ENCODE results near the gene PSMB11.

Gene PSMB11

DNA sequence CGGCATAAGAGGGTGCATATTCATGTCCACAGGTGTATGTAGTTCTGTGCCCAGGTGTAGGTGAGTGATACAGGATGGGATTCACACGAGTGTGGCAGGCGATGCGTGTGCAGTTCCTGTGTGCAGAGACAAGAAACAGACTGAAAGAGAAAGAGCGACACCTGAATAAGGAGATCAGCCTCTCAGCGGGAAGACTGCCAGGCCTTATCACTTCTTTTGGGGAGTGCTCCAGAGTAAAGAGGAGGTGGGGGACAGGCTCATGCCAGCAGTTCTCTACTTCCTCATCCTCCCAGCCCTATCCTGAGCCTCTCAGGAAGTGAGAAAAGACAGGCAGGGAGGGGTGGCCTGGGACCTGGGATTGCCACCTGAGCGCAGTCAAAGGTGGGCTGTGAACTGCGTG is 2.8 kb downstream of the PSMB11 start:
- no peak for DNase-seq (ENCODE audit: low read depth)

DNA sequence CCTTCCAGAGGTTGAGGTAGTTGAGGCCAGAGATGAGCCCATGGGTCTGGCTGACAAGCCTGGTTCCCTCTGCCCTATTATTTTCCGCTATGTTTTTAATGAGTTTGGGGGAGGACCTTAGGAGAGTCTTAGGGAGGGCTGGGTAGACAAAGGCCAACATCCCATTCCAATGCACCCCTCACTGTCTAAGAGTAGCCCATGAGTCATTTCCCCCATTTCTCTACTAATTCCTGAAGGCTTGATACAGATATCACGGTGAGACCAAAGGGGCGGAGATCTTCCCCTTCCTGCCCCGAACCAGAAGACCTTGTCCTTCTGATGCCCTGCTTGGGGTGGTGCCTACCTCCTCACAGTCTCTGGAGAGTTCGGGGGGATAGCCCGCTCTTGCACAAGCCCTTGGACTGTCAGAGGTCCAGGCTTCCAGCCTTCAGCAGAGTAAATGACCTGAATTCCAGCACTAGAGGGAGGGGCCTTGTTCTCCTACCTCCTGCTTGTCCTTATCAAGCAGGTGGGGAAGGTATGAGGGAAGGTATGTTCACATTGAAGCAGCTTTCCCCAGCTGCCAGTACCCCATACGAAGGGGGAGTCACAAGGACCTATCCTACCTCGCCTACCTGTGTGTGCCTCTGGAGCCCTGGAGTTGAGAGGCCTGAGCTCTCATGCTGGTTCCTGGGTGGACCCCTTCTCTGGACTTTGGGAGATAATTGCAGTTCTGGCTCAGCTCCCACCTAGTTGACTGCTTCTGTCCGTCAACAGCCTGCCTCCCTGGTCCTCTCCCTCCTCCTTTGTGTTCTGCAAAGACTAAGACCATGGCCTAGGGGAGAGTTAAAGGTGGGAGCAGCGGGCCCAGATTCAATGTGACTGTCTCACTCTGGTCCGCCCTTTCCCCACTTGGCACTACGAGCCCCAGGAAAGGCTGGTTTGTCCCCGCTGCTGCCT is 3.7 kb downstream of the PSMB11 start:
- no peak for DNase-seq (ENCODE audit: low read depth)

DNA sequence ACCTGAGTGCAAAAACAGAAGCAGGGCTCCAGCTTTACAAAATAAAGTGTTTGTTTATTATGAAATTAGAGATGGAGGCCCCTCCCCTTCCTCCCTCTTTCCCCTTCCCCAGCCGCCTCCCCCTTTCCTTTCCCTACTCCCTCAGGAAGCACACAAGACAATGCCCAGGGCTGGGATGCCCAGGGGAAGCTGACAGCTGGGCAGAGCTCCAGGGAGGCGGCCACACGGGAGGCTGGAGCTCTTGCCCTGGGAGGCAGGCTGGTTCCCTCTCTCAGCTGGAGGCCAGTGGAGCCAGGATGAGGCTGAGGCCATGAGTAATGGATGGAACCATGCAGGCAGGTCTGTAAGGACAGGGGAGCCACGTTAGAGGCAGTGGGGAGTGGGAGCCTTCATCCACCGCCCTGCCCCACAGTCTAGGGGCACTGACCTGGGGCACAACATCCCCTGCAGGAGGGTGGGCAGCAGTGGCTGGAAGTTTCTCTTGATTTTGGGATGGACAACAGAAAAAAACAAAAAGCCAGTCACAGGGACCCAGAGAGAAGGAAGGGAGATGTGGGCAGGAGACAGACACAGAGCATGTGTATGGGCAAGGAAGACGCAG is 5.1 kb downstream of the PSMB11 start:
- DNase-seq (ENCODE audit: low read depth), result no peak

DNA sequence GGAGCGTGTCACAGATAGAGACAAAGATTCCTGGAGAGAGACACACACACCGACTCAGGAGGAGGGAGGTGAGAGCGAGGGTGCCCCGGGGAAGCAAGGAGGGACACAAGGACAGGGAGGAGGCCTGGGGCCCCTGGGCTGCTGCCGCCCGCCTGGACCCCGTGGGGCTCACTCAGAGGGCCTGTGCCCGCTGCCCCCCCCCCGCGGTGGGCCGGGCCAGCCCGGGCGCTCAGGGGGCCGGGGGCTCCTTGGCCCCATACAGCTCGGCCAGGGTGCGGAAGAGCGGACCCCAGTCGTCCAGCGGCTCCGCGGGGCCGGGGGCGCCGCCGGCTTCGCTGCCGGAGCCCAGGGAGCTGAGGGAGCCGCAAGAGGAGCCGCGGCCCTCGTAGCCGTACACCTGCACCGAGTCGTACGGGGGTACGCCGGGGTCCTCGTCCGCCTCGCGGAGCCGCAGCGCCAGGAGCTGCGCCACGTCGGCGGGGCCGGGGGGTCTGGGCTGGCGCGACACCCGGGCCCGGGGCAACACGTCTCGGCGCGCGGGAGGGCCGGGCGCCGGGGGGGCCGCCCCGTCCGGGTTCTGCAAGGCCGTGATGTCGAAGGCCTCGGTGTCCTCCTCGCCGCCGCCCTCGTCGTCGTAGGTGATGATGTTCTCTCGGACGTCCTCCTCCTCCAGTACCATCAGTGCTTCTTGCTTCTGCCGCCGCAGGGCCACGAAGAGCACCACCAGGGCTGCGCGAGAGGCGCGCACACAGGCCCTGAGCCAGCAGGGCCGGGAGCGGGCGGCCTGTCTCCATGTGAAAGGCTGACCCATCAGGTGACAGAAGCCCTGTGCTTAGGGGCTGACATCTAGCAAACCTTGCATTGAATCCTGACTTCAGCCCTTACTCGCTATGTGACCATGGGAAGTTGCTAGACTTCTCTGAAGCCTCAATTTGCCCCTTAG is 6.0 kb downstream of the PSMB11 start:
- DNase-seq (ENCODE audit: low read depth), result no peak

DNA sequence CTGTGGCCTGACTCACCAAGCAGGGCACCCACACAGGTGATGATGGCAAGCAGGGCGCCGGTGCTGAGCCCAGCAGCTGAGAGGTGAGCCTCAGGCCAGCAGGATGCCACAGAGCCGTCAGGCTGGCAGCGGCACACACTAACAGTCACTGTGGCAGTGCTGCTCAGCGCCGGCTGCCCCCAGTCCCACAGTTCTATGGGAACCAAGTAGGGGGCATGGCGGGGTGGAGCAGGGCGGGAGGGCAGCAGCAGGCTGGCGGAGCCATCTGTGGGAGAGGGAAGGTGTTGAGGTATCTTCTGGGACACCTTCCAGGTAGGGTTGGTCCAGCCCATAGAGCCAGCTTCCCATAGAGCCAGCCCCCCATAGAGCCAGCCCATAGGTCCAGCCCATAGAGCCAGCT is 7.0 kb downstream of the PSMB11 start:
- DNase-seq (ENCODE audit: low read depth), result no peak

DNA sequence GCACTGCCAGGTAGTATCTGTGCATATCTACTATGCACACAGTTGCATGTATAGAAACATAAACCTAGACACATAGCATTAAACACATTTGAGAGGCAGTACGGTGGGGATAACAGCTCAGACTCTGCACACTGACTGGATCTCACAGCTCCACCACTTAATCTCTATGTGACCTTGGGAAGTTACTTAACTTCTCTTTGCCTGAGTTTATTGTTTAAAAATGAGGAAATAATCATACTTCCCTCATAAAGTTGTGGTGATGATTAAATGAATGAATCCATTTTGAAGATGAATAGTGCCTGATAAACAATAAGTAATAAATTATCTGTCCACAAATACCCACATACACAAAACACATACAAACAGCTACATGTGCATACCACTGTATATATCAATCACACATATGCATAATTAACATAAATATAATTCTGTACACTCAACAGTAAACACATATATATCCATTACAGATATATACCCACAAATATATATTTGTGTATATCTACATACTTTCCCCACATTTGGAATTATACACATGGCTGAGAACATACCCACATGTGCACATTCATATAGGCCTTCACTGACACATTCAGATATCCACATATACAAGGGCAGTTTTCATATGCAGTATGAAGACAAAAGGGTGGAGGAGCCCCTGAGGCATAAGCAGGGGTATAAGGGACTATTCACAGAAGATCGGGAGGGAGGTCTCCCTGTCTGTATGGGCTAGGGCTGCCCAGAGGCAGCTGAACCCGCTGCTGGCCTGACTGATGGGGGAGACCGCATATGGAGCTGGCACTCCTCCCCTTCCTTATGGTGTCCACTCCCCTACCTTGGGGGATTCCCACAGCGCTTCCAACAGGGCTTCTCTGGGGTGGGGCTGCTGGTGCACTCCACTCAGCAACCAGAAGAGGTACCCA is 9.4 kb downstream of the PSMB11 start:
- no peak for DNase-seq (ENCODE audit: low read depth)

DNA sequence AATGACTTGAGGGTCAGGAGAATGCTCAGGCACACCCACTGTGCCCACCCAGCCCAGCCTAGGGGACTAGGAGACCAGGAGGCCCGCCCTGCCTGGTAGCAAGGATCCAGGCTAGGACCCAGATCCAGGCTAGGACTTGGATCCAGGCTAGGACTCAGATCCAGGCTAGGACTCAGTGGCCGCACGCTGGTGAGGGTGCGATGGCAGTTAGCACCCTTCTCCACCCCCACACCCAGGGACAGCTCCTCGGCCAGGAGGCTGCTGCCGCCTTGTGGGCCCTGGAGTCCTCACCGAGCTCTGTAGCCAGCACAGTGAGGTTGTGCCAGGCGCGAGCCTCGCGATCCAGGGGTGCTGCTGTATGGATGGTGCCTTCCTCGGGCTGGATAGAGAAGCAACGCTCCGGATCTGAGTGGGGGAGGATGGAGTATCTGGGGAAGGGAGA is 10.2 kb downstream of the PSMB11 start:
- DNase-seq (ENCODE audit: low read depth), result no peak

DNA sequence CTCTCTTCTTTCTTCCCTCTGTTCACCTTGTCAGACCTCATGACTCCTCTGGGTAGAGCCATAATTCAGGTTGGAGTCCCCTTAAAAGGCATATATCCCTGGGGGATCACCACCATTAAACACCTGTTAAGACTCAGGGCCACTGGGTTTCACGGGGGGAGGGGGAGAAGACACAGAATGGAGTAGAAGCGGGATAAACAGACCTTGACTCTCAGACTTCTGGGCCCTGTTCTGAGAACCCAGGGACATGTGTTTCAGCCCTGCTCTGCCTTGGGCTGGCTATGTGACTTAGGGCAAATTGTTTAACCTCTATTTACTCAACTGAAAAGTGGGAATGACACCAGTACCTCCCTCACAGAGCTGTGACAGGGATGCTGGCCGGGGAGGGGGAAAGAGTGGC is 10.7 kb downstream of the PSMB11 start:
- no peak for DNase-seq (ENCODE audit: low read depth)

DNA sequence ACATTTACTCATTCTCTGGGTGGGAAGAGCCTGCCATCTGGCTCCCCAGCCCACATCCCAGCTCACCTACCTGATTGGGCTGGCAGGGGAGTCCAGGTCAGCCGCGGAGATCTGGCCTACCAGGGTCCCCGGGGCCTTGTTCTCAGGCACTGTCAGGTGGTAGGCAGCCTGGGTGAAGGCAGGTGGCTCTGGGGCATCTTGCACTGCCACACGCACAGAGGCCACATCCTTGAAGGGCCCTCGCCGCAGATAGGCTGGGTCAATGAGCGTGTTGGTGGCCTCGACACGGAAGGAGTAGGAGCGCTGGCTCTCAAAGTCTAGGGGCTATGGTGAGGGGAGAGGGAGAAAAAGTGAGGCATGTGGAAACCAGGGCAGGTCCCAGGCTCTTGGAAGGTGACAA is 11.4 kb downstream of the PSMB11 start:
- no peak for DNase-seq (ENCODE audit: low read depth)

DNA sequence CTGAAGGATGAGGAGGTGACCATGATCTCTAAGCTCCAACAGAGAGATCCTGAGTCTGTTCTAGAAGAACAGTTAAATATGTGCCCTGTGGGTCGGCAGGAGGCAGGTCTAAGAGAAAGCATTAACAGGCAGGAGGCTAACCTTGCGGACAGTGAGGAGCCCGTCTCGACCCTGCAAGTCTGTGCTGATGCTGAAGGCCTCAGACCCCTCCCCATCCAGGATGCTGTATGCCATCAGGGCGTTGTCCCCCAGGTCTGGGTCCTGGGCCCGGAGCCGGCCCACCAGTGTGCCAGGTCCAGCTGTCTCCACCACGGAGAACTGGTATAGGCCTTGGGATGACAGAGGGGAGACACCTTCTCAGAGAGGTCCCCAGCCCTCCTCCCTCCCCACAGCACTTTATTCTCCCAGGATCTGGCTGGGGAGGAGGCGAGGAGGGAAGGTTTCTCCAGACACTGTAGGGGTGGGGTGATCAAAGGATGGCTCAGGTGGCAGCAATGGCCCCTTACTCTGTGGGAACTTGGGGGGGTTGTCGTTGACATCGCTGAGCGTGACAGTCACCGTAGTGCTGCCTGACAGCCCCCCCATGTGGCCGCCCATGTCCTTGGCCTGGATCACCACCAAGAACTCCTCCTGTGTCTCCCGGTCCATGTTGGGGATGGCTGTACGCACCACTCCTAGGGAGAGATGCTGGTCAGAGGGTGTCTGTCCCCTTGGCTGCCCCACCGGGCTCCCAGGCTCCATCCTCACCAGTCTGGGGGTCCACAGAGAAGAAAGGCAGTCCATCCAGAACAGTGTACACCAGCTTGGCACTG is 12.2 kb downstream of the PSMB11 start:
- DNase-seq (ENCODE audit: low read depth), result no peak

DNA sequence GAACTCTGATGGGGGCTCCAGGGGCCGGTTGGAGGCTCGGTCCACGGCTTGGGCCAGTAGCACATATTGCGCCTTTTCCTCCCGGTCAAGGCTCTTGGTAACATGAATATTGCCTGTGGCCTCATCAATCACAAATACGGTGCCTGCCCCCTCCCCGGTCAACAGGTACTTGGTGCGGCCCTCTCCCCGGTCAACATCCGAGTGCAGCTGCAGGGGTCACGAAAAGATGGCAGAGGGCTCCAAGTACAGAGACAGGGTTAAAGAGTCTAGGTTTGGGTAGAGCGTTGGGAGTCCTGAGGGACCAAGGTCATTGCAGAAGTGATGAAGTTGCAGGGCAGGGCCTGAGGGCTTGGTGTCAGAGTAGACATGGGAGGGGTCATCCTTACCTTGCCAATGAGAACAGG is 13.1 kb downstream of the PSMB11 start:
- DNase-seq (ENCODE audit: low read depth), result no peak

DNA sequence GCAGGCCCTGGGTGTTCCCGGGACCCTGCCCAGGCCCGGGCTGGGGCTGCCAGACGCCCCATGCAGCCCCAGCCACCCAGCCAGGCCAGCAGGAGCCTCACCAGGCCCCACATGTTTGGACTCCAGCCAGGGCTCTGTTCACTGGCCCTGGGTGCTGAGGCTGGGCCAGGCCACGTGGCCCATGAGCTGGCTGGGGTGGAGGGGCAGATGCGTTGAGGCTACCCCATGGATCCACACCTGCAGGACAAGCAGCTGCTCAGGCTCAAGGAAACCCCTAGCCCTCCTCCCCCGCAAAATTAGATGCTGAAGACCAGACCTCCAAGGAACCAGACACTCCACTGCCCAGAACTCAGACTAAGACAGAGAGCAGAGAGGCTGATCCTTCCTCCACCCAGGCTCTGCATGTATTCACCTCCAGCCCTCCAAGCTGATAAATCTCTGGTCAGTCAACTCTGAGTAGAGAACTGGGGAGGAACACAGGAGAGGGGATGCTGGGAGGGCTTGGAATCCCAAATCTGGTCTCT is 13.7 kb downstream of the PSMB11 start:
- DNase-seq (ENCODE audit: low read depth), result no peak

DNA sequence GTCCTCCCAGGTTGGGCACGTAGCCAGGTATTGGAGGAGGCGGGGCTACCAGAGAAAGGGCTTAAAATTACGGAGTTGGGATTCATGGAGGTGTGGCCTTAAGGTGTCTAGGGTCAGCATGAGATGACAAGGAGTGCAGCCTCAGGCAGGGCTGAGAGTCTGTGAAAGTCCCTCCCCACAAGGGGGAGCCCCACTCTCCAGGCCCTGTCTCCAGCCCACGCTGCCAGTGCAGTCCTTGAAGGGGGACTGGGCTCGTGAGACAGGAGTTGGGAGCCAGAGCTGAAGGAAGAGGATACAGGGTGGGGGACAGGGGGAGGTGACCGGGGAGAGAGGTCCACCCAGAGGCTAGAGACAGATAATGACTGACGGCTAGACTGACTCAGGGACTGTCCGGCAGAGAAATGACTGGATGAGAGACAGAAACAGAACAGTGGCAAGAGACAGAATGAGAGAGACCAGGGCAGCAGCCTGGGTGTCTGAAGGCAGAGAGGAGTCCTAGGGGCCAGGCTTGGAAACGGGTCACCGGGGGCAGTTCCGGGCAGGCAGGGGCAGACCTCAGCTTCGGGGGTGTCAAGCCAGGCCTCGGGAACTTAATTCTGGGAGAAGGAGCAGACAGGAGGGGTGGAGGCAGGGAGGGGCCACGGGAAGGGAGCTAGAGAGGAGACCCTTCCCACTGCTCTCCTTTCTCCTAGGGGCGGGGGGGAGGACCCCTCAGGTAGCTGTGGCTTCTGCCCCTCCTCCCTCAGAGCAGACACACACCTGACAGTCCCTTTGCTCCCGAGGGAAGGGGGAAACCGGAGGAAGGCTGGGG is 14.3 kb downstream of the PSMB11 start:
- DNase-seq (ENCODE audit: low read depth), result no peak

DNA sequence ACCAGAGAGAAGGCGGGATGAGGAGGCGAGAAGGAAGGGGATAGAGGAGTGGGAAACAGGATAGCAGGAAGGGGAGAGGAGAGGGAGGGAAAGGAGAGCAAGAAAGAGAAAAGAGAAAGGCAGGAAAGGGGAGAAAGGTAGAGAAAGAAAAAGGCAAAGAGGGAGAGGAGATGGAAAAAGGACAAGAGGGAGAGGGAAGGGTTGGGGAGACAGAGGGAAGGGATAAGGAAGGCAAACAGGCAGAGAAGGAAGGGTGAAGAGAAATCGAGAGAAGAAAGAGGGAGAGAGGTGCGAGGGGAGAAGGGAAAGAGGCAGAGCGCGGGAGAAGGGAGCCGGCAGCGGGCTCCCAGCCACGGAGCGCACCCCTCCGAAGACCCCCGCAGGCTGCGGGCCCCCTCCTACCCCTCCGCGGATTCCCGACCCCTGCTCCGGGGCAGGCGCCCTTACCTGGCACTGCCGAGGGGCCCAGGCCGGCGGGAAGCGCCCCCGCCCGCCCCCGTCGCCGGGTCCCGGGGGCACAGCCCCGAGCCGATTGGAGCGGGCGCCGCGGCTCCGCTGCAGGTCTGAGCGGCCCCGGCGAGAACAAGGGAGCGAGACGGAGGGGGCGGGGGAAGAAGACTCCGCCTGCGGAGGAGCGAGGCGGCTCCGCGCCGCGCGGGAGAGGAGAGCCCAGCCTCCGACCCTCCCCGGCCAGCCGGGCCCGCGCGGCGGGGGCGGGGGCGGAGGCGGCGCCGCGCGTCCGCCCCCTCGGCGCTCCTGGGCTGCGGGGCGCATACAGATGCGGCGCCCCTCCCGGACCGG is 15.1 kb downstream of the PSMB11 start, which contains the start of gene CDH24:
CDH24 (minus strand) TSS at position 565 of the 801 bp plus-strand sequence. CDS start 1,787 bp downstream, outside the sequence.
- DNase-seq (ENCODE audit: low read depth), result no peak

DNA sequence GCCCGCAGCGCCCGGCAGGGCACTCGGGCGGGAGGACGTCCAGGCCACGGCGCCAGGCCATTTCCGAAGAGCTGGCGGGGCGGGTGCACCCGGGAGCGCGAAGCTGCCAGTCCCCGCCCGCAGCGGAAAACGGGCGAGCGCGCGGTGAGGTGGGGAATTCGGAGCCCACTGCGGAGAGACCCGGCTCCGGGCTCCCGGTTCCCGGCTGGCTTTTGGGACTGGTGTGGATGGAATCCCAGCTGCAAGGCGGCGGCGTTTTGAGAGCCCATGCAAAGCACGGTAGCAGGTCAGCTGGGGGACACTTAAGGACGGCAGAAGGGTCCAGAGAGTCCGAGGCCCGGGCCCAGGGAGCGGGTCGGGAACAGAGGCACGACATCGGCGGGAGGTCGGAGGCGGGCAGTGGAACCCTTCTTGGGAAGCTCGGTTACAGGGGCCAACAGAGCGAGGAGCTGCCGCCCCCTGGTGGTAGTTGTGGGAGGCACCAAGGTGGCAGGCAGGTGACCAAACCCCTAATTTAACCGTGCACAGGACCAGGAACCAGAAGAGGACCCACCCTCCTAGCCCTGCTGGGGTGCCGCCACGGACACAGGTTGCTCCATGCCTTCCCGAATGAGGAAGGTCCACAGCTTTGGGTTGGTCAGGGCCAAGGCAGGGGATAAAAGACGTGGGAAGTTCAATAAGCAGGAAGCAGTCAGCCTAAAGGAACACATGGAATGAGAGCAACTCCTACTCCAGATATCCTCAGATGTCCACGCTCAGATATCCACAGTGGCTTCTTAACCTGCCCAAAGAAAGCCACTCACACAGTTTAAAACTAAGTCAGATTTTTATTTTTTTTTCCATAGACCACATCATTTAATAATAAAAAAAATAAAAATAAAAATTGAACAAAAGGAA is 16.0 kb downstream of the PSMB11 start:
- DNase-seq (ENCODE audit: low read depth), result no peak

DNA sequence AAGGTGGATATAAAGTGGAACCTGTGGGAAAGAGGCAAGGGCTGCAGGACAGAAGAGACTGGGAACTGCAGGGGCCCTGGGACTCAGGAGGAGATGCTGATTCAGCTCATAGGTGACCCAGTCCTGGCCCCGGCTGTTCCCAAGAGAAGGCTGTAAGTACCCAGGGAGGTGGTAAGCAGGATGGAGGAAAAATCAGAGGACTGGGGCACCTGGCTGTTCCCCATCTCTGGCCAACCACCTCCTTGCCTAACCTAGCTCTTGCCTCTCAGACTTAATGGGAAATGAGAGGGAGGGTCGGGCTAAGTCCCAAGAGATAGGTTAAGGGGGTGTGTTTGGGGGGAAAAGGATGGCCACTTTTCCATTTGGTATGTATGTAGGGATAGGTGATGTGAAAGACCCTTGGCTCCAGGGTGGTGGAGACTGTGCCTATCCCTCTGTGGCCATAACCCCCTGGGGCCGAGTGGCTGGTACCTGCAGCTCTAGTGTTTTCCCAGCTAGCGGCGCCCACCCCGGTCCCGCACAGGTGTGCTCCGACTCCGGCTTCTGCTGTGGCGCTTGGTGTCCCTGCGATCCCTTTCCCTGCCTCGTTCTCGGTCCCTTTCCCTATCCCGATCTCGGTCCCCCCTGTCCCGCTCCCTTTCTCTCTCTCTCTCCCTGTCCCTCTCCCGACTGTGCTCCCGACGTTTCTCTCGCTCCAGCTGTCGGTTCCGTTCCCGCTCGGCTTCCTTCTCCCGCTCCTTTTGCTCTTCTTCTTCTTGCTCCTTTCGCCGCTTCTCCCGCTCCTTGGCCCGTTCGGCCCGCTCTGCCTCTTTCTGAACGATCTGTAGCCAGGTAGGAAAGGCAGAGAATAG is 16.9 kb downstream of the PSMB11 start:
- no peak for DNase-seq (ENCODE audit: low read depth)
